Gastroesophageal sphincter (tissue), 3 donors: ENCODE data around the gene ACTN2.

Experiments used
- CTCF ChIP-seq, 4 experiments: fragments of 200-600 bp in 2 of 4; fragments of 450-650 bp in 2 of 4; sonication (generic) in 1 of 4; IDR thresholded peaks; one replicate each; pipeline ENCODE4 v1.5.1; 2017 to 2019; ENCODE audit warnings: antibody characterized with exemption in 4 of 4, mild to moderate bottlenecking in 2 of 4, moderate library complexity in 2 of 4
- POLR2A ChIP-seq, 2 donors: fragments of 450-650 bp; IDR thresholded peaks; one replicate each; pipeline ENCODE4 v1.6.1; 2017; ENCODE audit warnings: antibody characterized with exemption in 2 of 2, mild to moderate bottlenecking in 2 of 2, moderate library complexity in 1 of 2
- POLR2AphosphoS5 ChIP-seq: sonication (generic); formaldehyde crosslinking; IDR thresholded peaks from one replicate; pipeline ENCODE4 v1.6.1; 2017; ENCODE audit warnings: antibody characterized with exemption

GRCh38 chr1:236812334-236813030 is 126.2 kb downstream of the ACTN2 start:
- TF ChIP-seq CTCF (IDR thresholded peaks at IDR 0.05): no peak
- TF ChIP-seq POLR2A (IDR thresholded peaks at IDR 0.05): no peak
- no peak for TF ChIP-seq POLR2AphosphoS5
